B cell (primary cell): ENCODE results near the gene MOCS2. TPM values are rescaled to one million over a fixed set of nuclear protein-coding genes. Genes with fewer than 3 reads are reported as not detected.

Experiments used
- ATAC-seq: fragments of 200-7000 bp; cut with Tn5 transposase; one replicate; pipeline ENCODE4 v1.10.0; 2021; ENCODE audit warnings: low read depth, mild to moderate bottlenecking, moderate number of reproducible peaks, moderate library complexity
- CTCF ChIA-PET: fragments of 350-600 bp; sonication (Branson Sonifier 250); formaldehyde crosslinking; loops from one replicate; lab custom pipeline; 2021; ENCODE audit warnings: antibody characterized with exemption, inconsistent platforms; lab: Charles Lee
- POLR2A ChIA-PET: fragments of 350-600 bp; sonication (Branson Sonifier 250); formaldehyde crosslinking; loops from one replicate; lab custom pipeline; 2021; ENCODE audit warnings: antibody characterized with exemption; lab: Charles Lee
- DNase-seq: peaks from one replicate; pipeline ENCODE4 v3.0.0; 2013
- H2AFZ ChIP-seq: 2 replicates; pipeline ENCODE4 v1.6.1; 2012; ENCODE audit warnings: mild to moderate bottlenecking, low read depth, low read length; ENCODE audit not compliant: insufficient read depth, poor library complexity, severe bottlenecking
- H3K27ac ChIP-seq, 2 donors: 1 replicate in 1 of 2; 2 replicates in 1 of 2; pipeline ENCODE4 v1.5.1; 2012 to 2013; ENCODE audit warnings: low read length in 2 of 2, mild to moderate bottlenecking in 2 of 2, moderate library complexity in 1 of 2
- H3K27me3 ChIP-seq, 4 experiments: fragments of 200-600 bp in 1 of 4; sonication (generic) in 1 of 4; replicated peaks in 1 of 4; 1 replicate in 2 of 4; 2 replicates in 2 of 4; pipeline versions ENCODE4 v1.6.1 to v1.7.0; 2013 to 2016; ENCODE audit warnings: low read length in 3 of 4, mild to moderate bottlenecking in 2 of 4, mixed read lengths in 1 of 4, moderate library complexity in 1 of 4; ENCODE audit not compliant: insufficient read depth in 4 of 4, control insufficient read depth in 3 of 4; ENCODE audit errors: control extremely low read depth in 1 of 4
- H3K36me3 ChIP-seq, 2 experiments: replicated peaks in 1 of 2; 1 replicate in 1 of 2; 2 replicates in 1 of 2; pipeline versions ENCODE4 v1.6.1 to v1.7.1; 2013; ENCODE audit warnings: low read length in 1 of 2; ENCODE audit not compliant: insufficient read depth in 2 of 2, control insufficient read depth in 1 of 2; ENCODE audit errors: control extremely low read depth in 1 of 2, extremely low read depth in 1 of 2
- H3K4me1 ChIP-seq, 2 donors: fragments of 200-600 bp in 1 of 2; sonication (generic) in 1 of 2; 1 replicate in 1 of 2; 2 replicates in 1 of 2; pipeline versions ENCODE4 v1.5.1 to v1.6.1; 2013 to 2017; ENCODE audit warnings: low read length in 2 of 2; ENCODE audit not compliant: control insufficient read depth in 2 of 2, insufficient read depth in 2 of 2
- H3K4me2 ChIP-seq: replicated peaks from 2 replicates; pipeline ENCODE3; 2012; ENCODE audit warnings: mild to moderate bottlenecking, low read depth, low read length; ENCODE audit not compliant: poor library complexity, severe bottlenecking
- H3K4me3 ChIP-seq, 5 experiments: fragments of 200-600 bp in 1 of 5; sonication (generic) in 1 of 5; 1 replicate in 3 of 5; 2 replicates in 2 of 5; pipeline versions ENCODE4 v1.5.1 to v1.7.0; 2011 to 2016; ENCODE audit warnings: low read length in 4 of 5, mild to moderate bottlenecking in 4 of 5, low read depth in 2 of 5, control low read depth in 1 of 5, moderate library complexity in 1 of 5; ENCODE audit not compliant: insufficient read depth in 1 of 5; ENCODE audit errors: control extremely low read depth in 1 of 5, extremely low read depth in 1 of 5
- H3K79me2 ChIP-seq: fragments of 200-600 bp; sonication (generic); one replicate; pipeline ENCODE4 v1.6.0; 2016; ENCODE audit warnings: low read length; ENCODE audit not compliant: control insufficient read depth, insufficient read depth
- H3K9ac ChIP-seq: fragments of 200-600 bp; sonication (generic); 2 replicates; pipeline ENCODE4 v1.6.1; 2017; ENCODE audit warnings: mild to moderate bottlenecking, low read length, moderate library complexity
- H3K9me3 ChIP-seq, 3 donors: one replicate each; pipeline versions ENCODE4 v1.6.1 to v1.7.1; 2013; ENCODE audit warnings: low read length in 2 of 3; ENCODE audit not compliant: control insufficient read depth in 2 of 3, insufficient read depth in 1 of 3; ENCODE audit errors: control extremely low read depth in 1 of 3
- H4K20me1 ChIP-seq: 2 replicates; pipeline ENCODE4 v1.6.0; 2012; ENCODE audit warnings: mild to moderate bottlenecking, low read length; ENCODE audit not compliant: insufficient read depth, control insufficient read depth, poor library complexity, severe bottlenecking
- H3K27ac Mint-ChIP-seq: one replicate; pipeline ENCODE4 v1.8.0; 2021; ENCODE audit warnings: mixed read lengths
- H3K27me3 Mint-ChIP-seq: one replicate; pipeline ENCODE4 v1.8.0; 2021; ENCODE audit warnings: mixed read lengths
- H3K4me1 Mint-ChIP-seq: one replicate; pipeline ENCODE4 v1.8.0; 2021; ENCODE audit warnings: mixed read lengths
- H3K4me3 Mint-ChIP-seq: one replicate; pipeline ENCODE4 v1.8.0; 2021; ENCODE audit warnings: mixed read lengths
- H3K9me3 Mint-ChIP-seq: one replicate; pipeline ENCODE4 v1.8.0; 2022; ENCODE audit warnings: mixed read lengths; ENCODE audit not compliant: insufficient read depth
- CTCF ChIP-seq: fragments of 200-600 bp; IDR thresholded peaks from one replicate; pipeline ENCODE4 v1.8.0; 2022; ENCODE audit warnings: antibody characterized with exemption, mild to moderate bottlenecking
- EZH2 ChIP-seq: IDR thresholded peaks from 2 replicates; pipeline ENCODE4 v1.6.1; 2012; ENCODE audit warnings: borderline replicate concordance, low read depth, mild to moderate bottlenecking, moderate library complexity, low read length; ENCODE audit not compliant: insufficient read depth, poor library complexity, severe bottlenecking
- WGBS: methylation state at CpG from one replicate; pipeline ENCODE4 v1.1.5; 2013; ENCODE audit warnings: missing lambda C conversion rate; ENCODE audit not compliant: insufficient coverage; 5-methylcytosine and 5-hydroxymethylcytosine counted together
- intact Hi-C: fragments of 100-400 bp; cut with micrococcal nuclease; formaldehyde crosslinking; loops from one replicate; pipeline ENCODE4 v1.10.0; 2022
- polyA plus RNA-seq: library from polyadenylated mRNA; depleted of rRNA; stranded (reverse); fragments of >200 nt; gene quantifications from 2 replicates; pipeline ENCODE4 v1.2.3, GENCODE V29; 2012
- total RNA-seq, 2 donors: library from RNA; stranded (reverse); fragments of 120-200 nt in 1 of 2; gene quantifications; 1 replicate in 1 of 2; 2 replicates in 1 of 2; pipeline versions ENCODE4 v1.2.3 to v1.2.4, GENCODE V29; 2013 to 2022

Gene MOCS2
- total and polyA plus RNA-seq, 2 donors (not counting 1 experiment from before 2014, with no cell fraction given), result 7.5 to 15.3 TPM

GRCh38 chr5:53095217-53095616 lies 14.3 kb downstream of the MOCS2 start:
- POLR2A ChIA-PET, result no interaction called here
- 100% methylated on average over 2 of the region's 7 CpGs for WGBS
- Histone ChIP-seq H3K4me2 (no peak overlapping the region), H3K4me1 (no peaks in the 10 kb centered on the region), H3K27ac (no peak overlapping the region), H3K9me3 (no peaks in the 10 kb centered on the region), H3K4me3 (no peak overlapping the region), H3K36me3 (peaks cover 0 to 20% of the 10 kb centered on the region in 2 experiments), H3K9ac (no peak overlapping the region), H2AFZ (no peak overlapping the region), H3K79me2 (no peaks in the 10 kb centered on the region), H3K27me3 (no peaks in the 10 kb centered on the region), H4K20me1 (no peaks in the 10 kb centered on the region)
- TF ChIP-seq CTCF, result no peak
- no peak for TF ChIP-seq EZH2
- peaks cover 2% of the 10 kb centered on the region for H3K4me1 Mint-ChIP-seq
- intact Hi-C loops, result no loop called here
- ATAC-seq (no peak), DNase-seq (no peak)
- CTCF ChIA-PET, result interaction anchor here (3.6 to 3.9 kb wide), 2 partner anchors 13 to 147 kb away, joined by 16 to 37 read pairs; partner anchors contain the start of gene MOCS2
- H3K27ac Mint-ChIP-seq, result no peak overlapping the region
- H3K9me3 Mint-ChIP-seq, result no peaks in the 10 kb centered on the region
- H3K27me3 Mint-ChIP-seq, result no peaks in the 10 kb centered on the region
- H3K4me3 Mint-ChIP-seq, result no peak overlapping the region

DNA sequence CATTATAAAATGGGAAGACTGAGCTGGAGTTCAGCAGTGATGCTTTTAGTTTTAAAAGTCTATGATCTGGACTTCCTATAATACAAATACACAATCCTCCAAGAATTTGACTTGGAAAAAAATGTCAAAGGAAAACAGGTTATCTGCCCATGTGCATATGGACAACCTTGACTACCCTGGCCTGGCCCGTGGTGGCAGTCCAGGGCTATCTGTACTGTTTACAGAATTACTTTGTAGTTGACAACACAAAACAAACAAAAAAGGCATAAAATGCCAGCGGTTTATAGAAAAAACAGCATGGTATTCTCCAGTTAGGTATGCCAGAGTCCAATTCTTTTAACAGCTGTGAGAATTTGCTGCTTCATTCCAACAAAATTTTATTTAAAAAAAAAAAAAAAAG lies 17.3 kb downstream of the MOCS2 start:
- POLR2A ChIA-PET, result no interaction called here
- Histone ChIP-seq H3K4me2 (no peak overlapping the region), H3K9me3 (no peaks in the 10 kb centered on the region), H4K20me1 (no peaks in the 10 kb centered on the region), H2AFZ (no peak overlapping the region), H3K36me3 (no peaks in the 10 kb centered on the region), H3K27ac (no peak overlapping the region), H3K4me1 (no peaks in the 10 kb centered on the region), H3K79me2 (no peaks in the 10 kb centered on the region), H3K9ac (no peak overlapping the region), H3K4me3 (no peak overlapping the region), H3K27me3 (no peaks in the 10 kb centered on the region)
- peaks cover 7% of the 10 kb centered on the region for H3K4me1 Mint-ChIP-seq
- CTCF ChIA-PET, result interaction anchor here (1.0 to 1.3 kb wide), 3 partner anchors 8 to 1137 kb away, joined by 3 to 6 read pairs (median 3); no protein-coding TSS in a partner anchor
- ATAC-seq (no peak), DNase-seq (no peak)
- no peak for TF ChIP-seq CTCF
- TF ChIP-seq EZH2, result no peak
- H3K27me3 Mint-ChIP-seq, result no peaks in the 10 kb centered on the region
- H3K4me3 Mint-ChIP-seq, result no peak overlapping the region
- intact Hi-C loops, result no loop called here
- no peaks in the 10 kb centered on the region for H3K9me3 Mint-ChIP-seq
- no peak overlapping the region for H3K27ac Mint-ChIP-seq
- WGBS, result 100% methylated on average over 1 of the region's 2 CpGs
